ENCODE data around the gene CAP2.
"Not testable (repeated sequence)": the region's sequence is repeated elsewhere in the genome, so short reads cannot be mapped to it uniquely, and the experiment has no call there.

CAP2 gene

DNA sequence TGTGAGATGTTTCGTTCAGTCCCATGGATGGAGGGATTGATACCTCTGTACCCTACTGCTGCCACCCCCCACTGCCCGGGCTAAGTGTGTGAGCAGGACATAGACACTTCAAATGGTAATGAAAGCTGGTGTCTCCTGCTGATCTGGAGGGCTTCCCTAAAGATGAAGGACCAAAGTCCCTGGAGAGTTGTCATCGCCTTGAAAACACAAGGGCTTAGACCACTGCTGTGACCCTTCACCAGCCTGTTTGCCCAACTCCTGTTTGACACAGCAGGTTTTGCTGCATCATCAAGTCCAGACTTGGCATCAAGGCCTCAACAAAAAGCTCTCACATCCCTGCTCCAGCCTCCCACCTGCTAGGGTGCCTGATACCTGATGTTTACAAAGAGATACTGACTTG is 148.8 kb downstream of the CAP2 start:
- Histone ChIP-seq H3K27ac (ENCODE audit: low read depth, low read length) (no peak overlapping the region), H3K4me3 (ENCODE audit: low read length) (no peak overlapping the region), H3K79me2 (ENCODE audit: control insufficient read depth, low read length) (no peaks in the 10 kb centered on the region), H3K4me2 (ENCODE audit: low read length) (no peak overlapping the region), H3F3A (ENCODE audit: control insufficient read depth, insufficient read depth) (no peaks in the 10 kb centered on the region), H3K4me1 (ENCODE audit: control insufficient read depth, low read length) (no peaks in the 10 kb centered on the region), H3K36me3 (ENCODE audit: control insufficient read depth, low read length) (no peaks in the 10 kb centered on the region), H3K9me3 (ENCODE audit: control insufficient read depth, insufficient read depth, low read length) (no peaks in the 10 kb centered on the region), H4K20me1 (ENCODE audit: control insufficient read depth, insufficient read depth, low read depth, low read length) (no peaks in the 10 kb centered on the region), H3K27me3 (ENCODE audit: control insufficient read depth, low read length) (no peaks in the 10 kb centered on the region), H3K9me2 (replicated peaks; ENCODE audit: control insufficient read depth, low read length) (no peaks in the 10 kb centered on the region)
- TF ChIP-seq, protein P1, sequence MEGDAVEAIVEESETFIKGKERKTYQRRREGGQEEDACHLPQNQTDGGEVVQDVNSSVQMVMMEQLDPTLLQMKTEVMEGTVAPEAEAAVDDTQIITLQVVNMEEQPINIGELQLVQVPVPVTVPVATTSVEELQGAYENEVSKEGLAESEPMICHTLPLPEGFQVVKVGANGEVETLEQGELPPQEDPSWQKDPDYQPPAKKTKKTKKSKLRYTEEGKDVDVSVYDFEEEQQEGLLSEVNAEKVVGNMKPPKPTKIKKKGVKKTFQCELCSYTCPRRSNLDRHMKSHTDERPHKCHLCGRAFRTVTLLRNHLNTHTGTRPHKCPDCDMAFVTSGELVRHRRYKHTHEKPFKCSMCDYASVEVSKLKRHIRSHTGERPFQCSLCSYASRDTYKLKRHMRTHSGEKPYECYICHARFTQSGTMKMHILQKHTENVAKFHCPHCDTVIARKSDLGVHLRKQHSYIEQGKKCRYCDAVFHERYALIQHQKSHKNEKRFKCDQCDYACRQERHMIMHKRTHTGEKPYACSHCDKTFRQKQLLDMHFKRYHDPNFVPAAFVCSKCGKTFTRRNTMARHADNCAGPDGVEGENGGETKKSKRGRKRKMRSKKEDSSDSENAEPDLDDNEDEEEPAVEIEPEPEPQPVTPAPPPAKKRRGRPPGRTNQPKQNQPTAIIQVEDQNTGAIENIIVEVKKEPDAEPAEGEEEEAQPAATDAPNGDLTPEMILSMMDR (IDR thresholded peaks at IDR 0.05; ENCODE audit: low read depth, low read length, poor library complexity, severe bottlenecking): no peak
- TF ChIP-seq EZH2phosphoT487 (IDR thresholded peaks at IDR 0.05; ENCODE audit: borderline replicate concordance, low read length): no peak

DNA sequence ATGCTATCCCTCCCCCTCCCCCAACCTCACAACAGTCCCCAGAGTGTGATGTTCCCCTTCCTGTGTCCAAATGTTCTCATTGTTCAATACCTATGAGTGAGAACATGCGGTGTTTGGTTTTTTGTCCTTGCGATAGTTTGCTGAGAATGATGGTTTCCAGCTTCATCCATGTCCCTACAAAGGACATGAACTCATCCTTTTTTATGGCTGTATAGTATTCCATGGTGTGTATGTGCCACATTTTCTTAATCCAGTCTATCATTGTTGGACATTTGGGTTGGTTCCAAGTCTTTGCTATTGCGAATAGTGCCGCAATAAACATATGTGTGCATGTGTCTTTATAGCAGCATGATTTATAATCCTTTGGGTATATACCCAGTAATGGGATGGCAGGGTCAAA is 152.3 kb downstream of the CAP2 start:
- H3K4me3 ChIP-seq (ENCODE audit: low read length); H3K27me3 ChIP-seq (ENCODE audit: control insufficient read depth, low read length); H3K9me3 ChIP-seq (ENCODE audit: control insufficient read depth, insufficient read depth, low read length); H3K9me2 ChIP-seq (replicated peaks; ENCODE audit: control insufficient read depth, low read length); H3K27ac ChIP-seq (ENCODE audit: low read depth, low read length); H3K4me1 ChIP-seq (ENCODE audit: control insufficient read depth, low read length); H3F3A ChIP-seq (ENCODE audit: control insufficient read depth, insufficient read depth); H3K79me2 ChIP-seq (ENCODE audit: control insufficient read depth, low read length); H3K36me3 ChIP-seq (ENCODE audit: control insufficient read depth, low read length); H4K20me1 ChIP-seq (ENCODE audit: control insufficient read depth, insufficient read depth, low read depth, low read length); H3K4me2 ChIP-seq (ENCODE audit: low read length): not testable (repeated sequence)

DNA sequence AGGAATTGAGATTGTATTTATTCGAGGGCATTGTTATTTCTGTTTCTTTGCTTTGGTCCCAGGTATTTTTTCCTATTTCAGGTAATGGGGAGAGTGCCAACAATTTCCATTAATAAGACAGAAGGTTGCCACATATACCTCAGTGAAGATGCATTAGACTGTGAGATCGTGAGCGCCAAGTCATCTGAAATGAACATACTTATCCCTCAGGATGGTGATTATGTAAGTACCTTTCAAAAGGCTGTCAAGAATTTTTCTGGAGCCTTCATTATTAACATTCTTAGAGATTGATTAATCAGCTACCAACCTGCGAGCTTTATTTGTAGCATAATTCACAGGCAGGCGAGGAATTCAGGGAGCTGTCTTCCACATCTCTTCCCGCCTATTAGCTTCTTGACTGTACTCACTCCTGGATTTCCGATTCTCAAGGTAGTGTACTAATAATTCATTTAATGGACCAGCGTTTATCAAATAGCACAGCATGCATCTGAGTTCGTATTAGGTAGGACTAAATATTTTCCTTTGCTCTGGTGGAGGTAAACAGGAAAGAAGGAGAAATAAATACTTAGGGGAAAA is 158.1 kb downstream of the CAP2 start:
- Histone ChIP-seq H3K9me2 (replicated peaks; ENCODE audit: control insufficient read depth, low read length) (no peaks in the 10 kb centered on the region), H3K36me3 (ENCODE audit: control insufficient read depth, low read length) (no peaks in the 10 kb centered on the region), H3K27ac (ENCODE audit: low read depth, low read length) (no peak overlapping the region), H3K4me2 (ENCODE audit: low read length) (no peak overlapping the region), H3K4me1 (ENCODE audit: control insufficient read depth, low read length) (no peaks in the 10 kb centered on the region), H3K4me3 (ENCODE audit: low read length) (no peak overlapping the region), H3F3A (ENCODE audit: control insufficient read depth, insufficient read depth) (no peaks in the 10 kb centered on the region), H3K9me3 (ENCODE audit: control insufficient read depth, insufficient read depth, low read length) (no peaks in the 10 kb centered on the region), H3K27me3 (ENCODE audit: control insufficient read depth, low read length) (no peaks in the 10 kb centered on the region), H3K79me2 (ENCODE audit: control insufficient read depth, low read length) (no peaks in the 10 kb centered on the region), H4K20me1 (ENCODE audit: control insufficient read depth, insufficient read depth, low read depth, low read length) (no peaks in the 10 kb centered on the region)
- TF ChIP-seq EZH2phosphoT487 (IDR thresholded peaks at IDR 0.05; ENCODE audit: borderline replicate concordance, low read length): no peak
- TF ChIP-seq, protein P1 (IDR thresholded peaks at IDR 0.05; ENCODE audit: low read depth, low read length, poor library complexity, severe bottlenecking): no peak

DNA sequence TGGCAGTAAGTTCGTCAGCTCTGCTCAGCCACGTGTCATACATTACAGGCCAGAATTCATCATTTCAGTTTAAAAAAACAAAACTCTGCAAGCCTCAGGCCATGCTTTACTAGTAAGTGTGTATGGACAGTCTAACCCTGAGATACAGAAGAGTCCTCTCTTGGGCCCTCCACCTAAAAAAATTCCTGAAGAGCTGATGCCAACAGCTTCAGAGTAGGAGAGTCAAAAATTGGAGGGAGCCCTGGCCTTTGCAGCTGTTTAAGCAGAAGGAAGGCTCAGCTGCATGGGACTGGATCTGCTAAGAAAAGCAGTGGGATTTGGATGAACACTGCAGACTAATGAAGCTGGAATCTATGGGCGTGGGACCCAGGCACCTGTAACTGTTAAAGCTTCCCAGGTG is 159.5 kb downstream of the CAP2 start:
- H3K9me2 ChIP-seq (replicated peaks; ENCODE audit: control insufficient read depth, low read length): no peaks in the 10 kb centered on the region
- no peak for TF ChIP-seq EZH2phosphoT487 (IDR thresholded peaks at IDR 0.05; ENCODE audit: borderline replicate concordance, low read length)
- TF ChIP-seq, protein P1 (IDR thresholded peaks at IDR 0.05; ENCODE audit: low read depth, low read length, poor library complexity, severe bottlenecking): no peak
- no peaks in the 10 kb centered on the region for H3K27me3 ChIP-seq (ENCODE audit: control insufficient read depth, low read length)
- H3K4me1 ChIP-seq (ENCODE audit: control insufficient read depth, low read length): no peaks in the 10 kb centered on the region
- H3K9me3 ChIP-seq (ENCODE audit: control insufficient read depth, insufficient read depth, low read length): no peaks in the 10 kb centered on the region
- no peaks in the 10 kb centered on the region for H3K36me3 ChIP-seq (ENCODE audit: control insufficient read depth, low read length)
- no peaks in the 10 kb centered on the region for H4K20me1 ChIP-seq (ENCODE audit: control insufficient read depth, insufficient read depth, low read depth, low read length)
- no peak overlapping the region for H3K4me3 ChIP-seq (ENCODE audit: low read length)
- H3K27ac ChIP-seq (ENCODE audit: low read depth, low read length): no peak overlapping the region
- no peaks in the 10 kb centered on the region for H3K79me2 ChIP-seq (ENCODE audit: control insufficient read depth, low read length)
- no peak overlapping the region for H3K4me2 ChIP-seq (ENCODE audit: low read length)
- no peaks in the 10 kb centered on the region for H3F3A ChIP-seq (ENCODE audit: control insufficient read depth, insufficient read depth)

All from DOHH2 (cell line).